Measurements from ENCODE around the gene PHF1.

The PHF1 gene

DNA sequence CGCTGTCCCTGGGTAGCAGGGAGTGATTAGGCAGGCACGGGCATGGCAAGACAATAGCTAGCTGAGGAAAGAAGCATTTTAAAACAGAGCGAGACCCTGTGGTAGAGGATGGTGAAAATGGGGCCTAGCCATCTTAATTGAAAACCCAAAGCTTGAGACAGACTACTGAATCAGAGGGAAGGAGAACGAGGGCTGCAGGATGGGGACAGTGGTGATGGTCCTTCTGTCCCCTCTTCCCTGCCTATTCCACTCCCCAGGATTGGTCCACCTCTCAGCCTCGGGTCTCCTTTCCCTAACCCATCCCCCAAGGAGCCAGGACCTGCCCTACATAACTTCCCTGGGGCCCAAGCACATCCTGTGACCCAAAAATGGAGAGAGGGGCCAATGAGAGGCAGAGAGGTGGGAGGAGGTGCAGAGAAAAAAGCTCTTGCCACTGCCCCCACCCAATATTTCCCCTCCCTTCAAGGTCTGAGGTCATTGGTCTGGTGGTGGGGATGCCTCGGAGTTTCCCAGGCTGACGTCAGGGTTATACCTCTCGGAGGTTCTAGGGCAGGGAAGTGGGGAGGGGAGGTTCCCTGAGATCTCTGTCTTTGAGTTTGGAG lies 8.0 kb downstream of the PHF1 start:
- no peak for DNase-seq

- DNase-seq: peak; percentile 35
These were observed 9.0 kb downstream of the PHF1 start, which contains the start of gene SYNGAP1 for GRCh38 chr6:33419580-33420490. Gene SYNGAP1 (plus strand): TSS chr6:33420065. CDS start chr6:33420265, 200 bp downstream.

GRCh38 chr6:33420491-33421343 lies 9.9 kb downstream of the PHF1 start:
- no peak for DNase-seq

DNA sequence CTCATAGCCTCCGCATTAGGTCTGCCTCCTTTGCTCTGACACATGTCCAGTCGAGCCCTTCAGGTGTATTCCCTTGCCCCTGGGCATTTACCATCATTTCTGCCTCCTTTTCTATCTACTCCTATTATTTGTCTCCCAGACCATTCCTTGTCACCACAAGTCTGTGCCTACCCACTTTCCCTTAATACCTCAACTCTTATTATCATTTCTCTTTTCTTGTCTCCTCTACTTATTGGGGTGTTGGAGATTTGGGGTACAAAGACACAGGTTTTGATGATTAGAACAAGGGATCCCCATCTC lies 10.5 kb downstream of the PHF1 start:
- no peak for DNase-seq

- no peak for DNase-seq
These were observed 13.0 kb downstream of the PHF1 start for GRCh38 chr6:33423777-33424176.

GRCh38 chr6:33424855-33425667 lies 14.2 kb downstream of the PHF1 start:
- no peak for DNase-seq

DNA sequence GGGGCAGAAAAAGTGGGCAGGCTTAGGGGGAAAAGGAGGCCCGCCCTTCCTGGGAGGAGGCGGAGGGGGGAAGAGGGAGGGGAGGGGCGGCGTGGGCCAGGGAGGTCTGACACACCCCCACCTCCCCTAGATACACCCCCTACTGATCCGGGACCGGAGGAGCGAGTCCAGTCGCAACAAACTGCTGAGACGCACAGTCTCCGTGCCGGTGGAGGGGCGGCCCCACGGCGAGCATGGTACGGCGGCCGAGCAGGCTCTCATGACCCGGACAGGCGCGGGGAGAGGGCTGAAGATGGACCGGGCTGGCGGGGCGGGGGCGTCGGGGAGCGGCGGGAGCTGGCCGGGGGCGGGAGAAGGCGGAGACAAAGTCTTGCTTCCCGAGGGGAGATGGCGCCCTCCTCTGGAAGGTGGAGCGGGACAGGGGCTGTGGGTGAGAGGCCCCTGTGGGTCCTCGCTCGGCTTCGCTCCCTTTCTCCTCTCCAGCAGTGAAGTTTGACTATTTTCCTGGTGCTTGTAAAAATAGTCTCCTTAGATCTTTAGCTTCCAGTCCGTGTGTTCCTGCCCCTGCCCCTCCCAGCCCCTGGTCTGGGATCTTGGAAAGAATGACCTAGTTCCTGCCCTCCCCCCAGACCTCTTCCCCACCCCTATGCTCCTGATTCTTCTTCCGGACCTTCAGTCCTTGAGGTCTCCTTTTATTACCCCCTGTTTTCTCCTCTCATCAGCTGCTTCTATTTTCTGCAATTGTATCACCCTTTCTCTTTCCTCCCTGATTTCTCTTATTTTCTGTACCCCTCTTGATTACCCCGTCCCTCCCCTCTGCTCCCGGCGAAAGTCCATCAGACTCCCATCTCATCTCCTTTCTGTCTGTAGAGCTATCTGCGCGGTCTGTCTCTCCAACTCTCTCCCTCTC lies 15.1 kb downstream of the PHF1 start:
- DNase-seq: peak; percentile 69

DNA sequence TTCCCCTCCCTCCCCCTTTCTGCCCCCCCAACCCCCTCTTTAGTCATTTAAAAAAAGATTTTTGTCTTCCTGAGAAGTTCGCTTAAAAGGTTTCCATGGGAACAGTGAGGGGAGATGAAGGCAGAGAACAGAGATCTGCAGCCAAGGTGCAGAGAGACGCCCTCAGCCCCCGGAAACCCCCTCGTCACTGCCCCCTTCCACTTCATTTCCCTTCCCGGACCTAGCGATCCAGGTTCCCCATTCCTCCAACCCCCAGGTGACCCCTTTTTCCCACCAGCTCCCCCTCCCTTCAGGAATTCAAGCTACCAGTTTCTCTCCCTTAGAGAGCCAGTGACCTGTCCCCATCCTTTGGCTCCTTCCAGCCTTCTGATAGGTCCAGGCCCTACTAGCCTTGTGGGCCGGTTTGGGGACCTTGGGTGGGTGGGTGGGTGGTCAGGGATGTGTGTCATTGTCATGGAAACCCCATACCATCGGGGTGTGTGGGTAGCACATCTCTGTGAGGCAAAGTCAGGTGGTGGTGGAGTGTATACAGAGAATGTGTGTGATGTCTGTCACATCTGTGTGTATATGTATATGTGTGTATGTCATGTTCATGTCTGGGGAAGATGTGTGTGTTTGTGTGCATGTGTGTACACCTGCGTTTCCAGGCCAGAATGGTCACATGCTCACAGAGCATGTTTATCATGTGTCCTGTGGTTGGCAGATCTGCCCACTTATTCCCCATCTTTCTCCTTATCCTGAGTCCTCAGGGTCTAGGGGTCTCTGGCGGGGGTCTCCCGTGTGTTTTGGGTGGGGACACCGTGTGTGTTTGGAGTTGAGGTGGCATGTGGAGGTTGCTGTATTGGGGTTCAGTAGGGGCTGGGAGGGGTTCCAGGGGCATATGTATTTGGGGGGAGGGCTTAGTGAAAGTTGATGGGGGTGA lies 16.0 kb downstream of the PHF1 start:
- DNase-seq: no peak

- DNase-seq: no peak
These were observed 16.9 kb downstream of the PHF1 start for GRCh38 chr6:33427585-33428223.

DNA sequence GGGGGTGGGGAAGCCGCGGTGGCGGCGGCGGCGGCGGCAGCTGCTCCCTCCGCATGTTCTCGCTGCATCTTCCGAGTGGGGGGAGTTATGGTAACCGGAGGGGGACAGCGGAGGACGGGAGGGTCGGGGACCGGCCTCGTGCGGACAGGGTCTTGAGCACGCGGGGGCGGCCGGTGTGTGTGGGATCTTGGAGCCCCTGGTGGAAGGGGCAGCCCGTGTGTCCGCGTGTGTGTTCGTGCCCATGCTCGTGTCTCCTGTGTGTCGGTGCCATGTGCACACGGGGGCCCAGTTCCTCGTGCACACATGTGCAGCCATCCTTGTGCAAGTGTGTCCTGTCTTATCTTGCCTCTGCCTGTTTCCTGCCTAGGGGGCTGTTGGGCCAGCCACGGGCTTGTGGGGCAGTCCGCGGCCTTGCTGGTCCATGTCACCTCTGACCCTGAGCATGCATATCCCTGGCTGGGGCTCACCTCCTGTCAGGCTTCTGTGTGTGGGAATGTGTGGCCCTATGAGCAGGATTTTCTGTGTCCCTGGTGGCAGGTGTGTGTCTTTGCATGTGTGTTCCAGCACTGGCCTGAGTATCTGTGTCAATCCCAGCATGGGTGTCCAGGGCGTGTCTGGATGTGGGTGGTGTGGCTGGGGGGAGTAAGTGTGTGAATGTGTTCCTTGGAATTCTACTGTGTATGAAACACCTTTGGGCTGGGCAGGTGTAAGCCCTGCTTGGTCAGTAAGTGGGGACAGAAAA lies 17.6 kb downstream of the PHF1 start:
- DNase-seq: no peak

- DNase-seq: no peak
These were observed 18.3 kb downstream of the PHF1 start for GRCh38 chr6:33428966-33429749.

DNA sequence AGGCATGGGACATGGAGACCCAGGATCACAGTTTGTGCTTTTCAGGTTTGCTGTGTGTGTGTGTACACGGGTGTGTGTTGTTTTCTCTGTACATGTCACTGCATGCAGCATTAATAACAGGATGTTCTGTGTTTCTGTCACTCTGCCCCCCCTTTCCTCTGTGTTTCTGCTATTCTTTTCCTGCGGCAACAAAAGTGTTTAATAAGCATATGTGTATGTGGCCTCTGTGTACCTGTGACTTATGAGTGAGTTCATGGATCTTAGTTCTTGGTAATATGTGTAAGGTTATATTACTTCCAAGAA lies 18.9 kb downstream of the PHF1 start:
- no peak for DNase-seq

DNA sequence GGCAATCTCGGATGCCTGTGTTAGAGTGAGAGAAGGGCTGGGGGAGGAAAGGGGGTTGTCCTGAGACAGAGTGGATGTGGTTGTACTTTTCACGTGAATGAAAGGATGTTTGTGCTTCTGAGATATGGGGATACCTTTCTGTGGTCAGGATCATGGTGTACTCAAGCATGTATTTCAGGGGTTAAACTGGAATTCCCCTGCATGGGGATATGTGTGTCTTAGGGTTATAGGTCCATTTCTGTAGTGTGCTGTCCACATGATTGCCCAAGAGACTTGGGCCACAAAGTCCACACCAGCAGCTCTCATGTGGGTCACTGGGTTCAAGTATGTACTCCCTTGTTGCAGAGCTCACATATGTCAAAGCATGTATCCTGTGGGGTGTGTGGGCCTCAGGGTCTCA lies 19.5 kb downstream of the PHF1 start:
- no peak for DNase-seq

- DNase-seq: no peak
These were observed 20.4 kb downstream of the PHF1 start for GRCh38 chr6:33430991-33431879.

DNA sequence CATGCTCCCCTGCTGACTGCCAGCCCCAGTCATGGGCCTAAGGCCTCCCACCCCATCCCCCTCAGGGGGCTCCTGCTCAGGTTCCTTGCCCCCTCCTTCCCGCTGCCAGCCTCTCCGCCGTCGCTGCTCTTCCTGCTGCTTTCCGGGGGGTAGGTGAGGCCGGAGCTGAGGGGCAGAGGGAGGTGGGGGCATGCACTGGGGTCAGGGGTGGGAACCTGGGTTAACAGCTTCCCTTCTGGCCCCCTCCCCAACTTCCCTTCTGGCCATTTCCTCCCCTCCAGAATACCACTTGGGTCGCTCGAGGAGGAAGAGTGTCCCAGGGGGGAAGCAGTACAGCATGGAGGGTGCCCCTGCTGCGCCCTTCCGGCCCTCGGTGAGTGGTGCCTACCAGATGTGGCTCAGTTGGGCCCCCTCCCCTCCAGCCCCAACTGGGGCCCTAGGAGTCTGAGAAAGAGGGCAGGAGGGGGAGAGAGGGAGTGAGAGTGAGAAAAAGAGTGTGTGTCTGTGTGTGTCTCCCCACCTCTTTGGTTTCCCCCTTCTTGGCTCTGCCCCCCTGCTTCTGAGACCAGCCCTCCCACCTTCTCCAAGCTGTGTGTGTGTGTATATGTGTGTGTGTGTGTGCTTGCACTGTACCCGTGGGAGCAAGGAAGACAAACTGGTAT lies 21.2 kb downstream of the PHF1 start:
- DNase-seq: no peak

- no peak for DNase-seq
These were observed 21.7 kb downstream of the PHF1 start for GRCh38 chr6:33432546-33432945.

DNA sequence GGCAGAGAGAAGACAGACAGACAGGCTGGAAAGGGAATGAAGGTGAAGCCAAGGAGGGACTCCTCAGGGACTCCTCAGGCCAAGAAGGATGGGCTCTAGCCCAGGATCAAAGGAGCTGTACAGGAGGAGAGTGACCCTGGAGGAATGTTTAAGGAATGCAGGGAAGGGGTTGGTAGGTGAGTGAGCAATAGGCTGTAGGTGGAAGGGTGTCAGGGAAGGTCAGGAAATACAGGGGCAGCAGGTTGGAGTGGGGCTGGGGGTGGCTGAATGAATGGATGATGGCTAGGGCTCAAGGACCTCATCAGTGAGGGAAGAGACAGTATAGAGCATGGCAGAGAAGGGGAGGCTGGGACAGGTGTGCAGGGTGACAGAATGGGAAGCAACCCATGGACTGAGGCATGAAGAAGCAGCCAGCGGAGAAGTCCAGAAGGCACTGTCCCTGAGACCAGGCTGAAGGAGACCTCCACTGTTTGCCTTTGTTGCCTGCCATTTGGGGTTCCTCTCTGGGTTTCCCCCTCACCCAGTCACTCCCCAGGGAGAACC lies 22.3 kb downstream of the PHF1 start:
- no peak for DNase-seq
